ENCODE measurements around the gene ATG4C. TPM values are rescaled to one million over a fixed set of nuclear protein-coding genes. Genes with fewer than 3 reads are reported as not detected.

Gene ATG4C
- total RNA-seq, 1 donor from 2014 or later: 7.1 TPM

DNA sequence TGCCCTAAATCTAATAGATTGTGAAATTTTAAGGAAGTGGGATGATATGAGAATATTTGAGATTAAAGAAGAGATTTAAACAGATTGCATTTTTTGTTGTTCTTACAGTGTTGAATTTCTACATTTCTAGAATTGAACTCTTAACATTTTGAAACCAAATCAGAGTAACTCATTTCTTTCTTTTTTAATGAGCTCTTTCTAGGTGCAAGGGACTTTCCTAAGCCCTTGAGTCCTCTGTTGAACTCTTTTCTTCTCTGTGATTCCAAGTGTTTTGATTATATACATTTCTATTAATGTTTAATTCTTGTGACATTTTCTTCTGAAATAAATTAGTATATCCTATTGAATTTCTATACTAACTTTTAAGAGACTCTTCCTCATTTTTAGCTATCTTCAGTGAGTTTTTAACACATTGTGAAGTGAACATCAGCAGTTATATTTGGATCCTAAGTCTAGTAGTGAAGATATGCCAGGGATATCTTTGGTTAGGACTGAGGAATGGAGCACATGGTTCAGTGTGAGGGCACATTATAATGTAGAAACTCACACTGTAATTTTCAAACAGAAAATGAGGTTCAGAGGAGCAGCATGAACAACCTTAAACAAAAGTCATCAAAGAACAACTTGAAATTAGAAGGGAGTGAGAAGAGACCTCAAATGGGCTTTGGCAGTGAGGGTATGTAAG lies 53.1 kb downstream of the ATG4C start:
- intact Hi-C loops (cut with micrococcal nuclease): no loop called here

- intact Hi-C loops (cut with micrococcal nuclease): loop anchor here (2.0 to 10.0 kb wide), 3 partner anchors 304 to 682 kb away; partner anchors contain the start of genes EFCAB7 and ITGB3BP
Observed at GRCh38 chr1:62840555-62840954, 56.6 kb downstream of the ATG4C start.

DNA sequence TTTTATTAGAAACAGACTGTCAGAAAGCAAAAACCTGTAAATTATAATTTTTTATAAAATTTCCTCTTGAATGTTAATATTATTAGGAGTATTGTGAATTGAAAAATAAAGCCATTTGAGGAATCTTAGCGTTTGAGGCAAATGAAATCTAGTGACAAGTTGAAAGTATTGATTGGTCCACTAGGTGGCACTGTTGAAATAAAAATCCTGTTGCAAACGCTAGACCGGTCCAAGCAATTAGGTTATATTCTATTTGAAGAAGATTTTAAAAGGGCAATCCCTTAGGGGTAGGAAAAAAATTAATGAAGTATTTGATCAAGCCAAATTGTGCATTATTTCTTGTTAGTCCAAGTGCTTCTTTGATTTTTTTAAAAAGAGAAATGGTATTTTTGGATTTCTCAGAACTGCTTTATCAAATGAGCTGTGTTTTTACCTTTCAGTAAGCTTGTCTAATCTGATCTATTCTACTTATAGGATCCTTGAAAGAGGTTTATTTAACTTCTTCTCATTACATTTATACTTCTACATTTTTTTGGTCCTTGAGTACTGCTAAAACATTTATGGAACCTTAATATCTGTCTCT lies 57.7 kb downstream of the ATG4C start:
- intact Hi-C loops (cut with micrococcal nuclease): loop anchor here (1.0 to 10.0 kb wide), 5 partner anchors 303 to 697 kb away; partner anchors contain the start of genes EFCAB7 and ITGB3BP

GRCh38 chr1:62844030-62844429 lies 60.1 kb downstream of the ATG4C start:
- intact Hi-C loops (cut with micrococcal nuclease): loop anchor here (5.0 to 10.0 kb wide), 2 partner anchors 301 to 678 kb away; partner anchors contain the start of genes EFCAB7 and ITGB3BP

DNA sequence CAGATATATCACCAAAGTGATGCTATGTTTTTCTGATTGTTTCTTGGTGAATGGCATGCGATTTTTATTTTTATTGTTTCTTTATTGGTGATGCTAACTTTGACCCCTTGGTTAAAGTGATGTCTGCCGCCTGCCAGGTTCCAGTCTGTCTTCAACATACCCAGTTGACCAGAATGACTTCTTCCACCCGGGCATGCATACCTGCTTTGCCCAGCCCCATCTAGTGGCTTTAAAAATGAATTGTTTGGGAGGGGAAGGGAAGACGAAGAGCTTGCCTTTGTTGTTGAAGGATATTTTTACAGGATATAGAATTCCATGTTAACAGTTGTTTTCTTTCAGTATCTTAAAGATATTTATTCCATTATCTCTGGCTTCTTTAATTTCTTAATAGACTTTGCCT lies 65.1 kb downstream of the ATG4C start:
- intact Hi-C loops (cut with micrococcal nuclease): loop anchor here (10.0 kb wide), 1 partner anchor 296 kb away; no protein-coding TSS in a partner anchor

GRCh38 chr1:62852253-62852652 lies 68.3 kb downstream of the ATG4C start:
- intact Hi-C loops (cut with micrococcal nuclease): no loop called here

DNA sequence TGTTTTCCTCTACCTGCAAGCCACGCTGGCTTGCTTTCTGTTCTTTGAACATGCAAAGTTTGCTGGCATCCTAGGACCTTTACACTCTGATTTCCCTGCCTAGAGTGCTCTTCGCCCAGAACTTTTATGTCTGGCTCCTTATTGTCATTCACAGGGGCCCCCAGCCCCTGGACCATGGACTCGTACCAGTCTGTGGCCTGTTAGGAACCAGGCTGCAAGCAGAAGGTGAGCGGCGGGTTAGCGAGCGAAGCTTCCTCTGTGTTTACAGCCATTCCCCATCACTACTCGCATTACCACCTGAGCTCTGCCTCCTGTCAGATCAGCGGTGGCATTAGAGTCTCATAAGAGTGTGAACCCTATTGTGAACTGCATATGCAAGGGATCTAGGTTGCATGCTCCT lies 73.0 kb downstream of the ATG4C start:
- intact Hi-C loops (cut with micrococcal nuclease): no loop called here

- intact Hi-C loops (cut with micrococcal nuclease): no loop called here
Observed at GRCh38 chr1:62869217-62869754, 85.4 kb downstream of the ATG4C start.

DNA sequence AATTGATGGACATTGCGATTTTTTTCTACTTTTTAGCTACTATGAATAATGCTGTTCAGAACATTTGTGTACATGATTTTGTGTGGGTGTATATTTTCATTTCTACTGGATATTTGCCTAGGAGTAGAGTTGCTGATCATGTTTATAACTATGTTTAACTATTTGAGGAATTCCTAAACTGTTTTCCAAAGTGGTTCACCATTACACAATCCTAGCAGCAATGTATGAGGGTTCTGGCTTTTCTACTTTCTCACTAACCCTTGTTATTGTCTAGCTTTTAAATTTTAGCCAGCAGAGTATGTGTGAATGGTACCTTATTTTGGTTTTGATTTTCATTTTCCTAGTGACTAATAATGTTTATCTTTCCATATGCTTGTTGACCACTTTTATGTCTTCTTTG lies 86.2 kb downstream of the ATG4C start:
- intact Hi-C loops (cut with micrococcal nuclease): no loop called here

DNA sequence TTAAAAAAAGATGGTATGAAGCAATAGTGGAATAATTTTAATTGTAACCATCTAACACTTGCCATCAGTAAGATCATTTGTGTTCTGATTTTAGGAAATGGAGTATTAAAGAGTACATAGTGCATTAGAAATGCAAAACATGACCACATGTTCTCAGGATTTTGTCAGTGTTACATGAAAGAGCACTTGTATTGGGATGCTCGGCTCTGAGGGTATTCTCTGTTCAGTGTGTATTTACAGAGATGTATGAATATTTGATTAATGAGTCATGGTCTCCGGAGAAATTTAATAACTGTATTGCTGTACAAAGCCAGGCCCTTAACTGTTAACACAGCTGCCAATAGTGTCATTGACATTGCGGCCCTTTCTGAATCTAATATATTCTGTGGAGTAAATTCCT lies 91.7 kb downstream of the ATG4C start:
- intact Hi-C loops (cut with micrococcal nuclease): no loop called here

DNA sequence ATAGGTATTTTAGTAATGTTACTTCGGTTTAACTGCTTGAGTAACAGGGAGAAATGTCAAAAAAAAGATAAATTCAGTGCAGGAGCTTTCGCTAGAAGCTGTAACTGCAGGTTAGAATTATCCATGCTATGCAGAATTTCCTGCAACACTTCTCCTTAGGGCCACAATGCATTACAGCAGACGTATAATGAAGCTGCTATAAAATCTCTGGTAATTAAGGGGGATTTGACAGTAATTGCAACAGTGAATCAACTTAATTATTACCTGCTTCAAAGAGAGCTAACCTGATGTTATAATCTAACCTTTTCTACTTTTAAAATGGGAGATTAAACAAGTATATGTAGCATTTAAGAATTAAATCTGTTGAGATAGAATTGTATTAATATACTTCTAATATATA lies 92.6 kb downstream of the ATG4C start:
- intact Hi-C loops (cut with micrococcal nuclease): no loop called here

- intact Hi-C loops (cut with micrococcal nuclease): no loop called here
Observed at GRCh38 chr1:62877579-62877978, 93.6 kb downstream of the ATG4C start.

GRCh38 chr1:62879962-62880361 lies 96.0 kb downstream of the ATG4C start:
- intact Hi-C loops (cut with micrococcal nuclease): no loop called here

- intact Hi-C loops (cut with micrococcal nuclease): no loop called here
Observed at GRCh38 chr1:62882201-62883104, 98.5 kb downstream of the ATG4C start.

- intact Hi-C loops (cut with micrococcal nuclease): no loop called here
Observed at GRCh38 chr1:62884156-62884740, 100.3 kb downstream of the ATG4C start.

DNA sequence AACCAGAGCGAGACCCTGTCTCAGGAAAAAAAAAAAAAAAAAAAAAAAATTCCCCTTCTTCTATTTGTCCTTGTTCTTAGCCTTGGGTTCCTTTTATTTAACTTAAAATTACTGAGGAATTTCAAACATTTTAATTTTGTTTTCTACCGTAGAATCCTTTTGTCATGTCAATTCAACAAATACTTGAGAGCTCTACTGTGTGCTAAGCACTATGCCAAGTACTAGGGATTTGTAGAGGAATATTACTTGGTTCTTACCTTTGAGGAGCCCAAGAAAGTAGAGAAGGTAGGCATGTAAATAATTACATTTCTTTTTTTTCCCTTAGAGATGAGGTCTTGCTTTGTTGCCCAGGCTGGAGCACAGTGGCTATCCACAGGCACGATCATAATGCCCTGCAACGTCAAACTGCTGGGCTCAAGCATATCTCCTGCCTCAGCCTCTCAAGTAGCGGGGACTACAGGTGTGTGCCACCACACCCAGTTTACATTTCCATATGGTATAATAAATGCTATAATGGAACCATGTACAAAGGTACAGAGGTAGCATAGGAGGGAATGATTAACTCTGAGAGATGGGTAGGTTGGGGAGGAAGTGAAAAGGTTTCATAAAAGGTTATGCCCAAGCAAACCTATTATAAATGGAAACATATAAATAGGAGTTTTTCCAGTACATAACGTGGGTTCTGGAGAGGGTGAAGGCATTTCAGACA lies 104.0 kb downstream of the ATG4C start:
- intact Hi-C loops (cut with micrococcal nuclease): no loop called here

DNA sequence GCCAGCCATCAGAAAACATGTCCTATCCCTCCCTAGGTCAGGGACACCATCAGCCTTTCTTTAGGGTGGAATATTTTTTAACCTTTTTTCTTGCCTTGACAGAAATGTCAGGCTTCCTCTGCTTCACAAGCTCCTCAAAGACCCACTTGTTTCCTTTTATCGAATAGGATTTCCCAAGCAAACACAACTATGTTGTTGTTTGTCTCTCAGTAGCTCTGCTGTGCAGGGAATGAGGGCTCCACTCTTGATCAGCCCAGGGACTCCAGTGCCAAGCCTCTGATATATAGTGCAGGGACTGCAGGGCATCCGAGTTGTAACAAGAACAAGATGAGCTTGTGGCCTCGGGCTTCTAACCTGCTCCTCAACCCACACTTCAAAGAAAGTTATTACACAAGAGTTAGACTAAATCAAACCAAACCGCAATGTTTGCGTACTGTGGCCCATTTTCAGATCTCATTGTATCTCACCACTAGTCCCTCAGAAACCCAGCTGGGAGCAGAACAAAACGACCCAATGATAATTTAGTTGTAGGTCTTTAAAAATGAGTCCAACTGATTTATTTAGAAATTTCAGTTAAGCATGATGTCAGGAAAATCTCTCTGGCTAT lies 108.1 kb downstream of the ATG4C start:
- intact Hi-C loops (cut with micrococcal nuclease): no loop called here

GRCh38 chr1:62897788-62898187 lies 113.9 kb downstream of the ATG4C start:
- intact Hi-C loops (cut with micrococcal nuclease): no loop called here

DNA sequence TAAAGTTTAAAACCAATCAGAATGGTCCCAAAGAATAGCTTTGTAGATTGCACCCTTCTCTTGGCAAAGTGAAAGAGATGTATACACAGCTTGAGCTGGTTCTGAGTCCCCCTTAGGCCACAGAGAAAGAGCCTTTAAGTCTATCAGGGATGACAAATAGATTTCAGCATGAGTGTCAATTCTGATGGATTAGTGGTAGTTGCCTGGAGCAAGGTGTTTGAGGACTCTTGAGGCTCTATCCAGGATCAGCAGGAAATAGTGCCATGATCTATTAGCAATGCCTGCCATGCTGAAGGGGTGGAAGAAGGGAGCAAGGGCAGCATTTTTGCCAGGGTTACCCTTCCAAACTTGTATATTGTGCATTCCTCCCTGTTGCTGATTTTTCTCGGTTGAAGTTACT lies 116.6 kb downstream of the ATG4C start:
- intact Hi-C loops (cut with micrococcal nuclease): no loop called here

GRCh38 chr1:62901650-62902049 lies 117.7 kb downstream of the ATG4C start:
- intact Hi-C loops (cut with micrococcal nuclease): no loop called here

All from T-helper 1 cell treated with Interleukin-12 subunit alpha and Interleukin-12 subunit beta and Interleukin-4 antibody, amounts not matched to agents 30 ng/mL and 1 ng/mL, for 36 hours (primary cell).